A549 treated with AZD2906 at 1 μM for 4 hours (cell line): ENCODE results near the gene EN1. TPM values are rescaled to one million over a fixed set of nuclear protein-coding genes. Genes with fewer than 3 reads are reported as not detected.

Experiments used
- total RNA-seq: library from RNA; stranded (reverse); fragments of 200-300 nt; extraction: Qiagen RNA extraction; gene quantifications from 5 replicates; pipeline ENCODE4 v1.2.3, GENCODE V29; 2022

Gene EN1
- total RNA-seq: 0.63 to 0.99 TPM (median 0.92 TPM) in 5 replicates

GRCh38 chr2:118846953-118847761, at the start of gene EN1:
EN1 (minus strand) TSS chr2:118847648; CDS start chr2:118847167, 481 bp downstream.

Other genes starting within 250 kb of the EN1 start
- gene MARCO, start 94.5 kb upstream of the EN1 start, total RNA-seq: 0.06 to 0.21 TPM (median 0.16 TPM) in 4 of 5 replicates, not detected in the other